GM21447 (cell line): Measurements from ENCODE around the gene SLX1A.
"Not testable (repeated sequence)": the region's sequence is repeated elsewhere in the genome, so short reads cannot be mapped to it uniquely, and the experiment has no call there.

Experiments
- ATAC-seq: cut with Tn5 transposase; IDR thresholded peaks from one replicate; pipeline ENCODE4 v1.9.1; 2021; ENCODE audit not compliant: unreplicated experiment

The SLX1A gene

GRCh38 chr16:30217082-30217481 is 23.4 kb downstream of the SLX1A start:
- ATAC-seq = not testable (repeated sequence)
